HepG2 (cell line): ENCODE data around the gene HSPA1L. TPM values are rescaled to one million over a fixed set of nuclear protein-coding genes. Genes with fewer than 3 reads are reported as not detected.
A peak's percentile ranks its signal among the peaks of the same experiment; 100 is the strongest.

ENCODE experiments used
- CAMTA2 ChIP-seq: sonication (generic); formaldehyde crosslinking; IDR thresholded peaks from 2 replicates; pipeline ENCODE4 v1.4.0; 2020; ENCODE audit warnings: mild to moderate bottlenecking, missing genetic modification reagents, borderline replicate concordance
- CBX2 ChIP-seq, 2 experiments: fragments of 200-600 bp in 1 of 2; sonication (generic); formaldehyde crosslinking in 1 of 2; IDR thresholded peaks; 2 replicates each; pipeline versions ENCODE4 v1.7.0 to v1.8.1; 2018 to 2022; ENCODE audit warnings: low read depth in 2 of 2, low read length in 1 of 2, mild to moderate bottlenecking in 1 of 2, missing genetic modification reagents in 1 of 2
- GABPB1 ChIP-seq: IDR thresholded peaks from 2 replicates; pipeline ENCODE4 v1.6.1; 2016; ENCODE audit warnings: mild to moderate bottlenecking, missing genetic modification reagents, moderate library complexity, missing compliant biosample characterization
- GLI4 ChIP-seq: sonication (generic); formaldehyde crosslinking; IDR thresholded peaks from 2 replicates; pipeline ENCODE4 v1.5.1; 2020; ENCODE audit warnings: missing genetic modification reagents, mild to moderate bottlenecking, moderate library complexity, borderline replicate concordance
- HDAC6 ChIP-seq: fragments of 200-600 bp; sonication (generic); IDR thresholded peaks from 2 replicates; pipeline ENCODE4 v1.7.0; 2017; ENCODE audit warnings: mild to moderate bottlenecking, antibody characterized with exemption, low read length, low read depth
- HES4 ChIP-seq: sonication (generic); formaldehyde crosslinking; IDR thresholded peaks from 2 replicates; pipeline ENCODE4 v1.9.0; 2021; ENCODE audit warnings: mild to moderate bottlenecking, missing genetic modification reagents, borderline replicate concordance
- HNRNPUL1 ChIP-seq: fragments of 200-400 bp; formaldehyde crosslinking; IDR thresholded peaks from 2 replicates; pipeline ENCODE4 v1.6.1; 2017; ENCODE audit warnings: low read depth, mild to moderate bottlenecking, low read length, moderate library complexity
- IRF2 ChIP-seq: IDR thresholded peaks from 2 replicates; pipeline ENCODE4 v1.6.1; 2018; ENCODE audit warnings: missing genetic modification reagents, missing compliant biosample characterization
- JUN ChIP-seq: sonication (generic); formaldehyde crosslinking; IDR thresholded peaks from 2 replicates; pipeline ENCODE4 v1.4.0; 2020; ENCODE audit warnings: mild to moderate bottlenecking, missing genetic modification reagents
- MAFG ChIP-seq: sonication (generic); formaldehyde crosslinking; IDR thresholded peaks from 2 replicates; pipeline ENCODE4 v1.5.1; 2020; ENCODE audit warnings: mild to moderate bottlenecking, missing genetic modification reagents
- MBD4 ChIP-seq: IDR thresholded peaks from 2 replicates; pipeline ENCODE4 v1.6.1; 2012; ENCODE audit warnings: low read length, inconsistent platforms, borderline replicate concordance
- MTA3 ChIP-seq: sonication (generic); formaldehyde crosslinking; IDR thresholded peaks from 2 replicates; pipeline ENCODE4 v1.4.0; 2020; ENCODE audit warnings: missing genetic modification reagents
- PITX1 ChIP-seq: sonication (generic); formaldehyde crosslinking; IDR thresholded peaks from 2 replicates; pipeline ENCODE4 v1.5.1; 2020; ENCODE audit warnings: mild to moderate bottlenecking, missing genetic modification reagents
- RFX3 ChIP-seq: IDR thresholded peaks from 2 replicates; pipeline ENCODE4 v1.6.1; 2016; ENCODE audit warnings: missing biosample characterization, missing genetic modification reagents
- SMARCC2 ChIP-seq: fragments of 450-650 bp; IDR thresholded peaks from 2 replicates; pipeline ENCODE4 v1.6.1; 2017; ENCODE audit warnings: antibody characterized with exemption, mild to moderate bottlenecking
- SRY ChIP-seq: sonication (generic); formaldehyde crosslinking; IDR thresholded peaks from 2 replicates; pipeline ENCODE4 v1.8.0; 2022; ENCODE audit warnings: mild to moderate bottlenecking, missing genetic modification reagents
- THAP11 ChIP-seq: IDR thresholded peaks from 2 replicates; pipeline ENCODE4 v1.6.1; 2016; ENCODE audit warnings: missing biosample characterization, missing genetic modification reagents
- ZFP90 ChIP-seq: sonication (generic); formaldehyde crosslinking; IDR thresholded peaks from 2 replicates; pipeline ENCODE4 v1.8.0; 2022; ENCODE audit warnings: missing genetic modification reagents, mild to moderate bottlenecking, inconsistent platforms, borderline replicate concordance
- ZNF367 ChIP-seq: sonication (generic); formaldehyde crosslinking; IDR thresholded peaks from 2 replicates; pipeline ENCODE4 v1.4.0; 2020; ENCODE audit warnings: missing genetic modification reagents, borderline replicate concordance
- ZNF567 ChIP-seq: sonication (generic); formaldehyde crosslinking; IDR thresholded peaks from 2 replicates; pipeline ENCODE4 v1.8.1; 2023; ENCODE audit warnings: mild to moderate bottlenecking, missing genetic modification reagents, borderline replicate concordance
- ZNF674 ChIP-seq: sonication (generic); formaldehyde crosslinking; IDR thresholded peaks from 2 replicates; pipeline ENCODE4 v1.5.0; 2020; ENCODE audit warnings: low read depth, mild to moderate bottlenecking, missing genetic modification reagents
- ZSCAN12 ChIP-seq: sonication (generic); formaldehyde crosslinking; IDR thresholded peaks from 2 replicates; pipeline ENCODE4 v1.9.0; 2021; ENCODE audit warnings: mild to moderate bottlenecking, missing genetic modification reagents
- ZSCAN25 ChIP-seq: sonication (generic); formaldehyde crosslinking; IDR thresholded peaks from 2 replicates; pipeline ENCODE4 v1.8.0; 2022; ENCODE audit warnings: mild to moderate bottlenecking, missing genetic modification reagents
- polyA plus RNA-seq, 8 experiments: library from polyadenylated mRNA; depleted of rRNA in 3 of 8; stranded (reverse) in 7 of 8; unstranded in 1 of 8; fragments of >200 nt; fragmentation: Illumina TruSeq in 4 of 8; extraction: Trizol in 4 of 8; gene quantifications; 2 replicates each; pipeline versions ENCODE4 v1.2.1 to v1.2.3, GENCODE V29; 2011 to 2016; ENCODE audit warnings: low read depth in 4 of 8, missing spikeins in 1 of 8, mixed read lengths in 1 of 8; ENCODE audit not compliant: insufficient read depth in 1 of 8
- total RNA-seq, 5 experiments: library from RNA; depleted of rRNA; stranded (reverse); fragments of >200 nt; fragmentation: Illumina TruSeq; extraction: Trizol; gene quantifications; 2 replicates each; pipeline ENCODE4 v1.2.3, GENCODE V29; 2016; ENCODE audit warnings: low read depth in 1 of 5
- TF ChIP-seq, protein P1 (sequence below): sonication (generic); formaldehyde crosslinking; IDR thresholded peaks from 2 replicates; pipeline ENCODE4 v1.5.0; 2020; ENCODE audit warnings: mild to moderate bottlenecking, missing genetic modification reagents, moderate library complexity
- TF ChIP-seq, protein P2 (sequence below): sonication (generic); formaldehyde crosslinking; conservative IDR thresholded peaks from 2 replicates; pipeline ENCODE4 v1.8.0; 2022; ENCODE audit warnings: missing genetic modification reagents
- TF ChIP-seq, protein P3 (sequence below): sonication (generic); formaldehyde crosslinking; IDR thresholded peaks from 2 replicates; pipeline ENCODE4 v1.4.0; 2020; ENCODE audit warnings: missing genetic modification reagents, borderline replicate concordance

Gene HSPA1L
- total and polyA plus RNA-seq, 2 of the 13 experiments (the other 11 are each of a cell fraction or from before 2014, with no cell fraction given): 0.55 to 1.0 TPM

DNA sequence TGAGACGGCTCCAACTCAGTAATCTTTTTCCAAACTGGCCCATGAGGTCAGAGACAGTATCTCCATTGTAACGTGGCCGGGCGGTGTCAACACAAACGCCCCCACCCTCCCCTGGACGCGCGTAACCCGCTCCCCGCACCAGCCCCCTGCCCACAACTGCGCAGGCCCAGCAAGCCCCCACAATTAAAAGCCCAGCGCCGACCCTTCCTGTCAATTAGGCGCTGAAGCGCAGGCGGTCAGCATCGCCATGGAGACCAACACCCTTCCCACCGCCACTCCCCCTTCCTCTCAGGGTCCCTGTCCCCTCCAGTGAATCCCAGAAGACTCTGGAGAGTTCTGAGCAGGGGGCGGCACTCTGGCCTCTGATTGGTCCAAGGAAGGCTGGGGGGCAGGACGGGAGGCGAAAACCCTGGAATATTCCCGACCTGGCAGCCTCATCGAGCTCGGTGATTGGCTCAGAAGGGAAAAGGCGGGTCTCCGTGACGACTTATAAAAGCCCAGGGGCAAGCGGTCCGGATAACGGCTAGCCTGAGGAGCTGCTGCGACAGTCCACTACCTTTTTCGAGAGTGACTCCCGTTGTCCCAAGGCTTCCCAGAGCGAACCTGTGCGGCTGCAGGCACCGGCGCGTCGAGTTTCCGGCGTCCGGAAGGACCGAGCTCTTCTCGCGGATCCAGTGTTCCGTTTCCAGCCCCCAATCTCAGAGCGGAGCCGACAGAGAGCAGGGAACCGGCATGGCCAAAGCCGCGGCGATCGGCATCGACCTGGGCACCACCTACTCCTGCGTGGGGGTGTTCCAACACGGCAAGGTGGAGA lies at the start of gene HSPA1L, which contains the start of gene HSPA1A (continued):
- no peak for TF ChIP-seq ZFP90 (CRISPR knock-in tag)
- TF ChIP-seq MAFG (CRISPR knock-in tag): no peak
- no peak for TF ChIP-seq ZNF567
- no peak for TF ChIP-seq ZNF367
- TF ChIP-seq HDAC6: no peak
- no peak for TF ChIP-seq HNRNPUL1
- TF ChIP-seq JUN (CRISPR knock-in tag): no peak
- 0 out of 2 replicates have a peak, but pooled peaks have one; percentile 56 for TF ChIP-seq HES4
- no peak for TF ChIP-seq MBD4
- TF ChIP-seq ZNF674 (CRISPR knock-in tag): no peak
- TF ChIP-seq, protein P1, sequence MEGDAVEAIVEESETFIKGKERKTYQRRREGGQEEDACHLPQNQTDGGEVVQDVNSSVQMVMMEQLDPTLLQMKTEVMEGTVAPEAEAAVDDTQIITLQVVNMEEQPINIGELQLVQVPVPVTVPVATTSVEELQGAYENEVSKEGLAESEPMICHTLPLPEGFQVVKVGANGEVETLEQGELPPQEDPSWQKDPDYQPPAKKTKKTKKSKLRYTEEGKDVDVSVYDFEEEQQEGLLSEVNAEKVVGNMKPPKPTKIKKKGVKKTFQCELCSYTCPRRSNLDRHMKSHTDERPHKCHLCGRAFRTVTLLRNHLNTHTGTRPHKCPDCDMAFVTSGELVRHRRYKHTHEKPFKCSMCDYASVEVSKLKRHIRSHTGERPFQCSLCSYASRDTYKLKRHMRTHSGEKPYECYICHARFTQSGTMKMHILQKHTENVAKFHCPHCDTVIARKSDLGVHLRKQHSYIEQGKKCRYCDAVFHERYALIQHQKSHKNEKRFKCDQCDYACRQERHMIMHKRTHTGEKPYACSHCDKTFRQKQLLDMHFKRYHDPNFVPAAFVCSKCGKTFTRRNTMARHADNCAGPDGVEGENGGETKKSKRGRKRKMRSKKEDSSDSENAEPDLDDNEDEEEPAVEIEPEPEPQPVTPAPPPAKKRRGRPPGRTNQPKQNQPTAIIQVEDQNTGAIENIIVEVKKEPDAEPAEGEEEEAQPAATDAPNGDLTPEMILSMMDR (CRISPR knock-in tag): no peak
- TF ChIP-seq GABPB1: peak; percentile 79
- no peak for TF ChIP-seq MTA3 (CRISPR knock-in tag)
- TF ChIP-seq CBX2 (IDR thresholded peaks at IDR 0.05; ENCODE audit: low read depth, low read length): no peak
- no peak for TF ChIP-seq CBX2 (CRISPR knock-in tag; IDR thresholded peaks at IDR 0.05; ENCODE audit: low read depth)
- peak; percentile 64; the same call in 1 of the 2 replicates for TF ChIP-seq IRF2
- TF ChIP-seq SMARCC2: no peak
- TF ChIP-seq, protein P2, sequence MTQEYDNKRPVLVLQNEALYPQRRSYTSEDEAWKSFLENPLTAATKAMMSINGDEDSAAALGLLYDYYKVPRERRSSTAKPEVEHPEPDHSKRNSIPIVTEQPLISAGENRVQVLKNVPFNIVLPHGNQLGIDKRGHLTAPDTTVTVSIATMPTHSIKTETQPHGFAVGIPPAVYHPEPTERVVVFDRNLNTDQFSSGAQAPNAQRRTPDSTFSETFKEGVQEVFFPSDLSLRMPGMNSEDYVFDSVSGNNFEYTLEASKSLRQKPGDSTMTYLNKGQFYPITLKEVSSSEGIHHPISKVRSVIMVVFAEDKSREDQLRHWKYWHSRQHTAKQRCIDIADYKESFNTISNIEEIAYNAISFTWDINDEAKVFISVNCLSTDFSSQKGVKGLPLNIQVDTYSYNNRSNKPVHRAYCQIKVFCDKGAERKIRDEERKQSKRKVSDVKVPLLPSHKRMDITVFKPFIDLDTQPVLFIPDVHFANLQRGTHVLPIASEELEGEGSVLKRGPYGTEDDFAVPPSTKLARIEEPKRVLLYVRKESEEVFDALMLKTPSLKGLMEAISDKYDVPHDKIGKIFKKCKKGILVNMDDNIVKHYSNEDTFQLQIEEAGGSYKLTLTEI (CRISPR knock-in tag): no peak
- 0 out of 2 replicates have a peak, but pooled peaks have one; percentile 44 for TF ChIP-seq CAMTA2
- peak; percentile 67; the same call in 1 of the 2 replicates for TF ChIP-seq SRY (CRISPR knock-in tag)
- TF ChIP-seq ZSCAN12 (CRISPR knock-in tag): no peak; the same call in 1 of the 2 replicates
- peak; percentile 55; the same call in 1 of the 2 replicates for TF ChIP-seq THAP11
- no peak for TF ChIP-seq PITX1 (CRISPR knock-in tag)
- no peak; the same call in 1 of the 2 replicates for TF ChIP-seq GLI4 (CRISPR knock-in tag)
- peak; percentile 64 for TF ChIP-seq RFX3 (CRISPR knock-in tag)
- TF ChIP-seq ZSCAN25 (CRISPR knock-in tag): peak; percentile 56; the same call in 1 of the 2 replicates
- TF ChIP-seq, protein P3, sequence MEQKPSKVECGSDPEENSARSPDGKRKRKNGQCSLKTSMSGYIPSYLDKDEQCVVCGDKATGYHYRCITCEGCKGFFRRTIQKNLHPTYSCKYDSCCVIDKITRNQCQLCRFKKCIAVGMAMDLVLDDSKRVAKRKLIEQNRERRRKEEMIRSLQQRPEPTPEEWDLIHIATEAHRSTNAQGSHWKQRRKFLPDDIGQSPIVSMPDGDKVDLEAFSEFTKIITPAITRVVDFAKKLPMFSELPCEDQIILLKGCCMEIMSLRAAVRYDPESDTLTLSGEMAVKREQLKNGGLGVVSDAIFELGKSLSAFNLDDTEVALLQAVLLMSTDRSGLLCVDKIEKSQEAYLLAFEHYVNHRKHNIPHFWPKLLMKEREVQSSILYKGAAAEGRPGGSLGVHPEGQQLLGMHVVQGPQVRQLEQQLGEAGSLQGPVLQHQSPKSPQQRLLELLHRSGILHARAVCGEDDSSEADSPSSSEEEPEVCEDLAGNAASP (CRISPR knock-in tag): peak; percentile 54; the same call in 1 of the 2 replicates
